HK-2 (cell line): ENCODE results near the gene CCDC27.
"Not testable (repeated sequence)": the region's sequence is repeated elsewhere in the genome, so short reads cannot be mapped to it uniquely, and the experiment has no call there.

Experiments used
- DNase-seq: peaks from one replicate; pipeline ENCODE4 v3.0.0-alpha.2; 2018; ENCODE audit not compliant: unreplicated experiment

Gene CCDC27

DNA sequence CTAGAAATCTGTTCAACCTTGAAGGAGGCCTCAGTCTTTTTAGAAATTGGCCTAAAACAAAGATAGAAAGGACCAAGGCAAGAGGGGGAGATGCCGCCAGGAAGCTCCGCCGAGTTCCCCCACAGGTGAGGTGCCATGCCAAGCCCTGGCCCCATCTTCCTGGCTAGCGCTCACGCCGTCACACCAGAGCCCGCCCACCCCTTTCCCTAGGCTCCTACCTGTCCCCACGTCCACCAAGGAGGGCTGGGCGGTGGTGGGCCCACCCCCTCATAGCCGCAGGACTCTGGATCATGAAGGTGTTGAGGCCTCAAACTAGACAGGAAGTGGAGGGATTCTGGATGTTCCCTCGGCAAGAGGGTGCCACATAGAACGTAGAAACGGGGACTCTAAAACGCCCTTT is 15.5 kb upstream of the CCDC27 start:
- no peak for DNase-seq

DNA sequence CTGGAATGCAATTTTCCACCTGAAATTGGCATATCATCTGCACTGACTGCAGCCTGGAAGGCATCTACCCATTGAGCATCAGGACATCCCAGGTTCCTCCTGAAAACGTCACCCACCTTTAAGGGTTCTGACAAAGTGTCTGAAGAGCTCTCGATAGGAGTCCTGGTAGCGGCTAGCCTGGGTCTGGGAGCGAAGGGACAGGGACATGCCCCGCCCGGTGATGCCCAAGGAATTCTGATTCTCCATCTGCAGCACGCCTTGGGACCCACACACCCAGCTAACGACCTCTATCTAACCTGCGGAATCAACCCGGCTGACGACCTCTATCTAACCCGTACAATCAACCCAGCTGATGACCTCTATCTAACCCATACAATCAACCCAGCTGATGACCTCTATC is 13.3 kb upstream of the CCDC27 start:
- no peak for DNase-seq

GRCh38 chr1:3740042-3740441 is 12.2 kb upstream of the CCDC27 start:
- DNase-seq = no peak

DNA sequence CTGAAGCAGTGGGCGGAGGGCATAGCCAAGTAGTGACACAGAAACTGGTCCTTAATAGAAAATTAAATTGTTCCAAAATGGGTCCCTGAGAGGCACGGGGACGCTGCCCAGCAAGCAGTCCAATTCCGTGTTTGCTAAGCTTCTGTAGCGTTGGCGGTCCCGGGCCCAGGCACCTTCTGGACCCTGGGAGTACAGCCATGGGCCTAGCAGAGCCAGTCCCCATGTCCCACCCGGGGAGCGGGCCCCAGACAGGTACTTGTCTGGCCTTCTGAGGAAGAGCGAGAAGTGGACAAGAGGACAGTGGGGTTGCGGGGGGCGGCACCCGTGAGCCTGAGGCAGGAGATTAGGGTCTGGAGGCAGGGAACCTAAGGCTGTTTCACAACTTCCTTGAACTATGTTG is 11.5 kb upstream of the CCDC27 start:
- DNase-seq = no peak

GRCh38 chr1:3741566-3742438 is 10.4 kb upstream of the CCDC27 start:
- no peak for DNase-seq

DNA sequence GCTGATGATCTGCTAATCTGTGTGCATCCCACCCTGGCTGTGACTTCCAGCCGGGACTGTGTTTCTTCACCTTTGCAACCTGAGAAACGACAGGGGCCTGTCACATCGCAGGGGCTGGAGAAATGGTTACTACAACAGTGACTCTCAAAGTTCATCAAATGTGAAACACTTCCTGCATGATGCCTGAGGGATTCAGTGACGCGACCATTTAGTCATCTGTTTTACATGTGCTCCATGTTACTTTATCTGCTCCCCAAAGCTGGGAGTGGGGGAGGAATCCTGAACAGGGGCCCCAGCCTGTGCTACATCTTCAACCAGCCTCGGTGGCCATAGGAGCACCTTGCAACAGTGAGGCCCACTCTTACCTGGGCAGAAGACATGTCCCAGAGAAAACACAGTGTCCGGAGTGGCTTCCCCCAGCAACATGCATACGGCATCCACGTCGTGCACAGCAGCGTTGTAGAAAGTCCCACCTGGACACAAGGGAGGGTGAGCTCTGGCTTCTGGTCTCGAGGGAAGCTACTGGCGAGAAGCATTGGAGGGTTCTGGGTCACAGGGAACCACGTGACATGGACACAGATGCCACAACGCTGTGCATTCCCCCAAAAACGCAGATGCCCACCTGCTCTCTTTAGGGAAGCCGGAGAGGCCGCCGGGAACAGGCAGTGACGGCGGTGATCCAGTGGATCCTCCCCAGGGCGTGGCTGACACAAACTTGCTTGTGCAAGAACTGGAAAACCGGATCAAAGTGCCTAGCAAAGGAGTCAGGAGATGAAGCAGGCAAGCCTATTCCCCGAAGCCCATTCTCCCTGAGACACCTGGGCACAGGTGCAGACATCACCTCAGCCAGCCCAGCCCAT is 9.6 kb upstream of the CCDC27 start:
- no peak for DNase-seq

DNA sequence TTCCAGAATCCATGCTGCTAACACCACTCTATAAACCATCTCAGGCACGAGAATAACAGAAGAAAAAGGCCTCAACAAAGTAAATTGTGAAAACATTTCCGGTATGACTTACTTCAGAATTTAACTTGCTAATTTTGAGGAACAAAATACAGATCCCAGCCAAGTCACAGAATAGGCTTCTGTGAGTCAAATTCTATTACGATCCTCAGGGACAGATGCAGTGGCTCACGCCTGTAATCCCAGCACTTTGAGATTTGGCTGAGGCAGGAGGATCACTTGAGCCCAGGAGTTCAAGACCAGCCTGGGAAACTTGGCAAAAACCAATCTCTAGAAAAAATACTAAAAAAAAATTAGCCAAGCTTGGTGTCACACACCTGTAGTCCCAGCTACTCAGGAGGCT is 8.8 kb upstream of the CCDC27 start:
- DNase-seq = no peak

GRCh38 chr1:3743826-3744225 is 8.4 kb upstream of the CCDC27 start:
- no peak for DNase-seq

DNA sequence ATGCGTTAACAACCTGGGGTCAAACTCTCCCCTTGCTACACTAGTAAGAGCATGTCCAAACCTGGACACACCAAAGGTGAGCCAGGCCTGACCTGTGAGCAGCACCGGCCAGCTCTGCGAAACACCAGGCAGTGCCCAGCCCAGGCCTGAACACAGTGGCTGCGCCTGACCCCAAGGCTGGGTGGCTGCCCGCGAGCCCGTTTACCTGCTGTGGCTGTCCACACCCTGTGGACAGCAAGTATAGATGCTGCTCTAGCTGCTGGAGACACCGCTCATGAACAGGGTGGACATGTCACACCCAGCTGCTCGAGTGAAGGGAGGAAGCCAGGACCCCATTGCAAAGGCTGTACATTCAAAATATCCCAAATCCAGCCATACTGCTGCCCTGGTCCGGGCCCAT is 7.6 kb upstream of the CCDC27 start:
- DNase-seq = no peak

DNA sequence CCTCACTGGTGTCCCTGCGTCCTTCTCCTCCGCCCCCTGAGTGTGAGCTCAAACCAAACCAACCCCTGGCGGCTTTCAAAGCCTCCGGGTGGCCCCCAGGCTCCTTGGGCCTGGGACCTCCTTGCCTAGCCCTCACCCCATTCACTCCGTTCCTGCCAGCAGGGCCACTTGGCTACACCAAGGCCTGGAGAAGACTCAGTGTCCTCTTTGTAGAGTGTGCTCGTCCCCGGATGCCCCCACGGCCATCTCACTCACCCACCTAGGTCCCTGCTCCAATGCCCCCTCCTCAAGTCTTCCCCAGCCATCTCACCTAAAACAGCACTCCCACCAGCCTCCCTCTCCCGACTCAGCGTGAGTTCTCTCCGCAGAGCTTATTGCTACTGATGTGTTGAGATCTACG is 7.2 kb upstream of the CCDC27 start:
- DNase-seq = no peak

- DNase-seq = no peak
Observed at GRCh38 chr1:3745590-3746381, 6.5 kb upstream of the CCDC27 start.

GRCh38 chr1:3746389-3746829 is 5.8 kb upstream of the CCDC27 start:
- DNase-seq = no peak

- DNase-seq = no peak
Observed at GRCh38 chr1:3746830-3747521, 5.3 kb upstream of the CCDC27 start.

GRCh38 chr1:3747522-3747848 is 4.8 kb upstream of the CCDC27 start:
- DNase-seq = no peak

DNA sequence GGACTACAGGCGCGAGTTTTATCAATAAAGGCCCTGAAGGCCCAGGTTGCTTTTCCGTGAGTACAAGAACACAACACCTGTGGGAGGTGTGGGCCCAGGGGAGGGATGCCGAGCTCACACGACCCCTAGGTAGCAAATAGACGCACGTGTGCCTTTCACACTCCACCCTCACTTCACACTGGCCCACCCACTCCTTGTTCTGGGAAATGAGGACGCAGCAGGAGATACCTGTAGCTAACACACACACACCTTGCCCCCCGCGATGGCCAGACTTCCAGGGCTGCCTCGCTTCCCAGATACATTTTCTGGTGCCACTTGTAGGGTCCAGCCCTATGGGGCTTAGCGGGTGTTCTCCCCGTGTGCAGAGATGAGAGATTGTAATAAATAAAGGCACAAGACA is 4.3 kb upstream of the CCDC27 start:
- DNase-seq = no peak

GRCh38 chr1:3748316-3748900 is 3.8 kb upstream of the CCDC27 start:
- DNase-seq = not testable (repeated sequence)

GRCh38 chr1:3749512-3749911 is 2.7 kb upstream of the CCDC27 start:
- no peak for DNase-seq

GRCh38 chr1:3750741-3751140 is 1.5 kb upstream of the CCDC27 start:
- no peak for DNase-seq

- no peak for DNase-seq
Observed at GRCh38 chr1:3753656-3754454, 1.6 kb downstream of the CCDC27 start.

DNA sequence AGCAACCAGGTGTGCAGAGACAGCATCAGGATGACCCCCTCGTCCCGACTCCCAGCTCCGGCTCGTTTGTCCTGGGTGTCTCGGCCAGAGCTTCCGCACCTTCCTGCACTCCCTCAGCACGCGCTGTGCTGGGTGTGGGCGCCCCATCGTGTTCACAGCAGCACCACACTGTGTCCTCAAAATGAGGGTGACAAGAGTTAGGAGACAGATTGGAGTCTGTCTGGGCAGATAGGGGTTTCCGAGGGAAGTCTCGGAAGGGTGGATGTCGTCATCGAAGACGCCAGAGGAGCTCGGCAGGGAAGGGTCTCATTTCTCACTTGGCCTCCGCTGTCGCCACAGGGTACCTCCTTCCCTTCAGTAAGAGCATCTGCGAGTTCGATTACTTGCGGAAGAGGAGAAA is 4.1 kb downstream of the CCDC27 start:
- no peak for DNase-seq
